C4-2B (cell line): ENCODE data around the gene GALK1.

ENCODE experiments used
- H3K27ac ChIP-seq: fragments of 450-650 bp; 2 replicates; pipeline ENCODE4 v1.5.1; 2017
- CTCF ChIP-seq: fragments of 450-650 bp; conservative IDR thresholded peaks from 2 replicates; pipeline ENCODE4 v1.5.1; 2017; ENCODE audit warnings: mild to moderate bottlenecking
- ZFX ChIP-seq: fragments of 450-650 bp; IDR thresholded peaks from 2 replicates; pipeline ENCODE4 v1.6.1; 2017

Gene GALK1

GRCh38 chr17:75795820-75796607 lies 31.0 kb upstream of the GALK1 start:
- TF ChIP-seq CTCF: no peak
- TF ChIP-seq ZFX: no peak
- H3K27ac ChIP-seq: no peak overlapping the region

- TF ChIP-seq ZFX (no peak), CTCF (no peak)
- no peak overlapping the region for H3K27ac ChIP-seq
Measured at GRCh38 chr17:75793460-75793859, 28.5 kb upstream of the GALK1 start.

GRCh38 chr17:75791254-75791653 lies 26.3 kb upstream of the GALK1 start:
- TF ChIP-seq CTCF (no peak), ZFX (no peak)

GRCh38 chr17:75785016-75785890 lies 20.3 kb upstream of the GALK1 start:
- peak overlapping the region; percentile 93 for H3K27ac ChIP-seq
- TF ChIP-seq ZFX: peak; percentile 93
- no peak for TF ChIP-seq CTCF

More at GRCh38 chr17:75791254-75791653, 26.3 kb upstream of the GALK1 start:
- H3K27ac ChIP-seq: no peak overlapping the region

- H3K27ac ChIP-seq: peak within 1 kb of the TSS; percentile 93
- TF ChIP-seq ZFX (no peak), CTCF (no peak)
Measured at GRCh38 chr17:75784473-75785015, 19.6 kb upstream of the GALK1 start, which contains the start of gene UNK. UNK (plus strand) TSS chr17:75784806; CDS start chr17:75784881, 75 bp downstream.

GRCh38 chr17:75783803-75784472 lies 18.9 kb upstream of the GALK1 start:
- TF ChIP-seq CTCF (no peak), ZFX (no peak)
- H3K27ac ChIP-seq: peak overlapping the region; percentile 93
